ENCODE results near the gene BCAR1. TPM values are rescaled to one million over a fixed set of nuclear protein-coding genes. Genes with fewer than 3 reads are reported as not detected.

Gene BCAR1
- total and polyA plus RNA-seq, 2 of the 13 experiments (the other 11 are each of a cell fraction or from before 2014, with no cell fraction given), result 48.1 to 51.7 TPM

- TF ChIP-seq ELK4 (CRISPR knock-in tag; IDR thresholded peaks at IDR 0.05; ENCODE audit: borderline replicate concordance), result no peak
- no peak for TF ChIP-seq ZNF276 (CRISPR knock-in tag; IDR thresholded peaks at IDR 0.05; ENCODE audit: low read depth)
- TF ChIP-seq SAFB2 (CRISPR knock-in tag; IDR thresholded peaks at IDR 0.05; ENCODE audit: borderline replicate concordance, low read depth), result no peak
- TF ChIP-seq HOXA7 (CRISPR knock-in tag; IDR thresholded peaks at IDR 0.05), result no peak
- TF ChIP-seq RXRB (CRISPR knock-in tag; IDR thresholded peaks at IDR 0.05; ENCODE audit: borderline replicate concordance), result no peak
- TF ChIP-seq ZNF687 (CRISPR knock-in tag; IDR thresholded peaks at IDR 0.05), result peak; percentile 72
- no peak for TF ChIP-seq ZNF460 (CRISPR knock-in tag; IDR thresholded peaks at IDR 0.05; ENCODE audit: borderline replicate concordance)
- TF ChIP-seq CBX5 (CRISPR knock-in tag; IDR thresholded peaks at IDR 0.05; ENCODE audit: borderline replicate concordance), result no peak
- TF ChIP-seq, protein P1, sequence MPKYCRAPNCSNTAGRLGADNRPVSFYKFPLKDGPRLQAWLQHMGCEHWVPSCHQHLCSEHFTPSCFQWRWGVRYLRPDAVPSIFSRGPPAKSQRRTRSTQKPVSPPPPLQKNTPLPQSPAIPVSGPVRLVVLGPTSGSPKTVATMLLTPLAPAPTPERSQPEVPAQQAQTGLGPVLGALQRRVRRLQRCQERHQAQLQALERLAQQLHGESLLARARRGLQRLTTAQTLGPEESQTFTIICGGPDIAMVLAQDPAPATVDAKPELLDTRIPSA (CRISPR knock-in tag; IDR thresholded peaks at IDR 0.05; ENCODE audit: borderline replicate concordance), result no peak
- TF ChIP-seq CENPX (CRISPR knock-in tag; IDR thresholded peaks at IDR 0.05), result no peak
- TF ChIP-seq CTCF (CRISPR knock-in tag; IDR thresholded peaks at IDR 0.05), result no peak
- no peak for TF ChIP-seq PLRG1 (conservative IDR thresholded peaks at IDR 0.05)
- TF ChIP-seq SP4 (CRISPR knock-in tag; IDR thresholded peaks at IDR 0.05), result peak; percentile 16; the same call in 1 of the 2 replicates
- TF ChIP-seq ZNF788 (CRISPR knock-in tag; IDR thresholded peaks at IDR 0.05; ENCODE audit: borderline replicate concordance), result no peak
- no peak for TF ChIP-seq CBX2 (IDR thresholded peaks at IDR 0.05; ENCODE audit: low read depth, low read length)
- no peak for TF ChIP-seq CBX2 (CRISPR knock-in tag; IDR thresholded peaks at IDR 0.05; ENCODE audit: low read depth)
Observed at GRCh38 chr16:75248536-75249380, 2.7 kb downstream of the BCAR1 start (continued).

All from HepG2 (cell line).